PC-9 (cell line): Measurements from ENCODE around the gene PDGFD.

ENCODE experiments used
- EZH2 ChIP-seq: fragments of 200-600 bp; sonication (generic); IDR thresholded peaks from 2 replicates; pipeline ENCODE4 v1.8.0; 2017; ENCODE audit warnings: antibody characterized with exemption, low read depth
- TF ChIP-seq, protein P1 (sequence below): fragments of 200-600 bp; sonication (generic); conservative IDR thresholded peaks from 2 replicates; pipeline ENCODE4 v1.6.1; 2017; ENCODE audit warnings: mixed run types, antibody characterized with exemption, mild to moderate bottlenecking, moderate library complexity

GRCh38 chr11:103926990-103927389 is 237.0 kb downstream of the PDGFD start:
- no peak for TF ChIP-seq EZH2
- TF ChIP-seq, protein P1, sequence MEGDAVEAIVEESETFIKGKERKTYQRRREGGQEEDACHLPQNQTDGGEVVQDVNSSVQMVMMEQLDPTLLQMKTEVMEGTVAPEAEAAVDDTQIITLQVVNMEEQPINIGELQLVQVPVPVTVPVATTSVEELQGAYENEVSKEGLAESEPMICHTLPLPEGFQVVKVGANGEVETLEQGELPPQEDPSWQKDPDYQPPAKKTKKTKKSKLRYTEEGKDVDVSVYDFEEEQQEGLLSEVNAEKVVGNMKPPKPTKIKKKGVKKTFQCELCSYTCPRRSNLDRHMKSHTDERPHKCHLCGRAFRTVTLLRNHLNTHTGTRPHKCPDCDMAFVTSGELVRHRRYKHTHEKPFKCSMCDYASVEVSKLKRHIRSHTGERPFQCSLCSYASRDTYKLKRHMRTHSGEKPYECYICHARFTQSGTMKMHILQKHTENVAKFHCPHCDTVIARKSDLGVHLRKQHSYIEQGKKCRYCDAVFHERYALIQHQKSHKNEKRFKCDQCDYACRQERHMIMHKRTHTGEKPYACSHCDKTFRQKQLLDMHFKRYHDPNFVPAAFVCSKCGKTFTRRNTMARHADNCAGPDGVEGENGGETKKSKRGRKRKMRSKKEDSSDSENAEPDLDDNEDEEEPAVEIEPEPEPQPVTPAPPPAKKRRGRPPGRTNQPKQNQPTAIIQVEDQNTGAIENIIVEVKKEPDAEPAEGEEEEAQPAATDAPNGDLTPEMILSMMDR = no peak
